GM19239 (cell line): ENCODE data around the gene PSPN.
"Not testable (repeated sequence)": the region's sequence is repeated elsewhere in the genome, so short reads cannot be mapped to it uniquely, and the experiment has no call there.

Experiments used
- DNase-seq: peaks from one replicate; pipeline ENCODE4 v3.0.0; 2011; ENCODE audit warnings: low spot score; ENCODE audit not compliant: insufficient read length
- FAIRE-seq: peaks from 2 replicates; lab custom pipeline; 2011; peaks lifted over from hg19 to GRCh38; lab: Jason Lieb, UNC

The PSPN gene

DNA sequence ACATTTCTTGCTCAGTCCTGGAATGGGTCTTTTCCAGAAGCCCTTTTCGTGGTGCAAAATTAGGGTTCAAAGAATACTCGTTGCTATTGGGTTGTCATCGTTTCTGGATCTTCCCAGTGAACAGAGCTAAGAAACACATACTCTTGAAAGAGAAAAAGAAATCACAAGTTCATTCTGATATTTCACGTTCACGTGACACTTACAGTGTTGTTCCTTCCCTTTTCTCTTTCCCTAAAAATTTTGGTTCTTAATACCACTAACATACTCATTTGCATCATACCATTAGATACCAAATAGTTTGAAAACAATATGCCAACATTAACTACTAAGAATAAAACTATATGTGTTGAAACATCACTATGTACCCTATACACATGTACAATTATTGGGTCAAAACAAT lies 30.7 kb upstream of the PSPN start:
- DNase-seq, result no peak
- FAIRE-seq, result no peak

DNA sequence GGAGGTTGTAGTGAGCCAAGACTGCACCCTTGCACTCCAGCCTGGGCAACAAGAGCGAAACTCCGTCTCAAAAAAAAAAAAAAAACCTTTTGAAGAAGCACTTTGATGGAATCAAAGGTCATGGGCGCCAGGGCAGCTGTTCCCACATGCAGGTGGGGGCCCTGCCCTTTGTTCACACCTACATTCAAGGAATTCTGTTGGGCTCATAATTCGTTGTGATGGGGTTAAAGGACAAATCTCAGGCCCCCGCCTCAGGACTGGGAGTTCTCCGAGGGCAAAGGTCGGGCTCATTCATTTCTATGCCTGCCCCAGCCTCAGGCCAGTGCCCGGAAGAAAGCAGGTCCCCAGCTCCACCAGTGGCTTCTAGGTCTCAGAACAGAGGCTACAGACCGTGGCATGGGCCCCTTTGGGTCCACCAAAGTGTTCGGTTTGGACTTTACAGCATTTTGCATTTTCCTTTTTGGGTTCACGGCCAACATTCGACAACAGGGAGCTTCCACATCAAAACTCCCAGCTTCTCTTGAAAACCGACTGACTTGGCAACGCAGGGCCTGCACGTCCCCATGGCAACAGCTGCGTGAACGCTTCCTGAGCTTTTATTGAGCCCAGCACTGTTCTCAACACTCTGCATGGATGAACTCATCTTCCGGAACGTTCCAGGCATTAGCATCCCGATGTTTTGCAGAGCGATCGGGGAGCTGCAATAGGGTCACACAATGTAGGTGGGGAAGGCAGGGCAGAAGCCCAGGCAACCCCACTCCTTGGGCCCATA lies 27.3 kb upstream of the PSPN start:
- no peak for DNase-seq
- no peak for FAIRE-seq

DNA sequence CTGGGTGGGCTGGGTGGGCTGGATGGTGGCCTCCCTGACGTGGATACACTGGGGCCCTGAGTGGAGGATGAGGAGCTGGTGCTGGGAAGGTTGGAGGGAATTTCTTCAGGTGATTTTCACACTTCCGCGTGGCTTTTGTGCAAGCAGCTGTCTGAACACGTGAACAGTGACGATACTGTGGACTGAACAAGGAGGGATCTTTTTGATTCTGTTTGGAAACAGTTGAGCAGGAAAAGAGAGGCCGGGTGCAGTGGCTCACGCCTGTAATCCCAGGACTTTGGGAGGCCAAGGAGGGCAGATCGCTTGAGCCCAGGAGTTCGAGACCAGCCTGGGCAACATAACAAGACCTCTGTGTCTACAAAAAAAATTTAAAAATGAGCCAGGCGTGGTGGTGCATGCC lies 26.3 kb upstream of the PSPN start:
- no peak for FAIRE-seq
- no peak for DNase-seq

DNA sequence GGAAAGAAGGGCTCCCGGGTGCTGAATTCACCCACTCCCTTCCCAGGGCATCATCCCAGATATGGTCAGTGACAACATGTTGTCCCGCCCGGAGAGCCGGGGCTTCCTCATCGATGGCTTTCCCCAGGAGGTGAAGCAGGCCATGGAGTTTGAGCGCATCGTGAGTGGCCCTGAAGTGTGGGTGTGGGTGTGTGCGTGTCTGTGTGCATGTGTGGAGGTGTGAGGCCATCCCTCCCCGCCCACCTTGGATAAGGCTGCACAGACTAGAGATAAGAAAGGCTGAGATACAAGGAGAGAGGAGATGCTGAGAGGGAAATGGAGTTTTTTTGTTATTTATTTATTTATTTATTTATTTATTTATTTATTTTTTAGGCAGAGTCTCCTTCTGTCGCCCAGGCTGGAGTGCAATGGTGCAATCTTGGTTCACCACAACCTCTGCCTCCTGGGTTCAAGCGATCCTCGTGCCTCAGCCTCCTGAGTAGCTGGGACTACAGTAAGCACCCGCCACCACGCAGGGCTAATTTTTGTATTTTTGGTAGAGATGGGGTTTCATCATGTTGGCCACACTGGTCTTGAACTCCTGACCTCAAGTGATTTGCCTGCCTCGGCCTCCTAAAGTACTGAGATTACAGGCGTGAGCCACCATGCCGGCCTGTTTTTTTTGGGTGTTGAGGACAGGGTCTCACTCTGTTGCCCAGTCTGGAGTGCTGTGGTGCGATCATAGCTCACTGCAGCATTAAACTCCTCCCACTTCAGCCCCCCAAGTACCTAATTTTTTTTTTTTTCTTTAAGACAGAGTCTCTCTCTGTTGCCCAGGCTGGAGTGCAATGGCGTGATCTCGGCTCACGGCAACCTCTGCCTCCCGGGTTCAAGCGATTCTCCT lies 24.6 kb upstream of the PSPN start:
- FAIRE-seq, result not testable (repeated sequence)

DNA sequence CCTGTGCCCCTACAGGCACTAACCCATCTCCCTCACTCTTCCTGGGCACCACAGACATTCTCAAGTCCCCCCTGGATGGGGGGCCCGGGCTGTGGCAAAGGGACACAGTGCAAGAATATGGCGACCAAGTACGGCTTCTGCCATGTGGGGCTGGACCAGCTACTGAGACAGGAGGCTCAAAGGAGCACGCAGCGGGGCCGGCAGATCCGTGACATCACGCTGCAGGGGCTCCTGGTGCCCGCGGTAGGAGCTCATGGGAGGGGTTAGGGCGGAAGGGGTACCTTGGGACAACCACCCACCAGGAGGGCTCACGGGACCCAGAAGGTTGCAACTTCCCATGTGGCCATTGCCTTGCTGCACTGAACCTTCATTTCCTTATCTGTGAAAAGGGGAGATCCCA lies 20.6 kb upstream of the PSPN start:
- no peak for FAIRE-seq
- no peak for DNase-seq

More for the DNA sequence above, 24.6 kb upstream of the PSPN start:
- DNase-seq, result not testable (repeated sequence)

DNA sequence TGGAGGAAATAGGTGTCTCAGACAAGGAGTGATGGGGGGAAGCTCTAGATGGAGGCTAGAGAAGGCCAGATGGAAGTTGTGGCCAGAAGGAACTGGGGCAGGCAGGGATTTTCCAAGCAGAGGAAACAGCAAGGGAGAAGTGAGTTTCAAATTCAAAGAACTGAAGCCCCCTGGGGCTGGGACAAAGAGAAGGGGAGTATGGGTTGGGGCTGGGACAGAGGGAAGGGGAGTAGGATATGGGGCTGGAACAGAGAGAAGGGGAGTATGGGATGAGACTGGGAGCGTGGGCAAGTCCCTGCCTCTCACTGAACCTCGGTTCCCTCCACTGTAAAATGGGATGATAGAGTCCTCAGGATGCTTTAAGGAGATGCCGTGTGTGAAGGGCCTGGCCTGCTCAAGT lies 19.1 kb upstream of the PSPN start:
- FAIRE-seq, result no peak

DNA sequence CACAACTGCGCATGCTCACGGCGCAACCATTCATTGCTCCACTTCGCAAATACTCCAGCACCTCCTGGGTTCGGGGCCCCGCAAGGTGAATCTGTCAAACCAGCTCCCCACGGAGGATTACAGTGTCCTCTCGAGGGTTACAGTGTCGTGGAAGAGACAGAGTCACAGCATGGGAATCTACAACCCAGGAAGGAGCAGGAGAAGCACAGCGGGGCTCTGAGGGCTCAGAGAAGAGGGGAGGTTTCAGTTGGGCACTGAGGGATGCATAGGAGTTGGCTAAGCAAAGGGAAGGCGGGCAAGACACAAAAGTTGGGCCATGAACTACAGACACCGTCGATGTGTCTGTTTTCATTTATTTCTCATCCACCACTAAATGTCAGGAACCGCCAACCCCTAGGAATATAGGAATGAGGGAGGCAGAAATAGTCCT lies 18.3 kb upstream of the PSPN start:
- FAIRE-seq (no peak), DNase-seq (no peak)

More for the DNA sequence above, 19.1 kb upstream of the PSPN start:
- no peak for DNase-seq

DNA sequence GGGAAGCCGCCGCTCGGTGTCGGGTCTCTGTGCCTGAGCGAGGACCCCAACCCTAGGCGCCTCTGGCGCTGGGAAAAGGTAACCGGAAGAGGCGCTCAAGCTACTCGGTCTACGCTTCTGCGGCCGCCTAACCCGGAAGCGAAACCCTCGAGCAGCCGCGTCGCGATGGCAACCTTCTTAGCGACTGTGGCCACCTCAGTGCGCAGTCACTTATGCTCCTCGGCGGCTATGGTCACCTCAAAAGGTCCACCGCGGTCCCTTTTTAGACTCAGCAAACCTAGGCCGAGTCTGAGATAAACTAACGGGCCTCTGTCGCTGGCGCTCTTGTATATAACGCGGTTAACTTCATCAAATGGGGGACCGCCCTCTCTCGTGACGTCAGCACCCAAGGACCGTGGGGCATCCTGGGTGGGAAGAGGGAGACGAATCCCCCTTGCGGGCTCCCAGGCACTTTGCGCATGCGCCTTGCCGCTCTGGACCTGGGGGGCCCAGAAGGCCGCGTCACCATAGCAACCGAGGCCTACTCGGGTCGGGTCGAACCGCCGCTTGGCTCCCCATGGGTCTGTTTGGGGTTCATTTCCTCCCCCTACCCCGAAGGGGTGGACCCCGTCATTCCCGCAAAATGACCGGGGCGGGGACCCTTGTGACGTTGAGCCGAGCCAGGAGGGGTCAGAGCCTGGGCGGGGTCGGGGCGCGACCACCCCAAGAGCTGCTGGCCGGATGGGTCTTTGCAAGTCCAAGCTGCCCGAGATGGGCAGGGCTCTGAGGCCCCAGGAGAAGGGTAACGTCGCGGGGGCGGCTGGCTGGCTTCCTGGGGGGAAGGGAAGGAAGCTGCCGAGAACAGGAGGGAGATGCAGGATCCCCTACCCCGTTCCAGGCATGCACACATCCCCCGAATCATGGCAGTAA lies 17.6 kb upstream of the PSPN start, which contains the start of gene GTF2F1:
TSS of gene GTF2F1 (minus strand) at position 91 of the 909 bp plus-strand sequence. CDS start 169 bp downstream, outside the sequence.
- DNase-seq, result peak; percentile 92
- FAIRE-seq, result peak; percentile 98

DNA sequence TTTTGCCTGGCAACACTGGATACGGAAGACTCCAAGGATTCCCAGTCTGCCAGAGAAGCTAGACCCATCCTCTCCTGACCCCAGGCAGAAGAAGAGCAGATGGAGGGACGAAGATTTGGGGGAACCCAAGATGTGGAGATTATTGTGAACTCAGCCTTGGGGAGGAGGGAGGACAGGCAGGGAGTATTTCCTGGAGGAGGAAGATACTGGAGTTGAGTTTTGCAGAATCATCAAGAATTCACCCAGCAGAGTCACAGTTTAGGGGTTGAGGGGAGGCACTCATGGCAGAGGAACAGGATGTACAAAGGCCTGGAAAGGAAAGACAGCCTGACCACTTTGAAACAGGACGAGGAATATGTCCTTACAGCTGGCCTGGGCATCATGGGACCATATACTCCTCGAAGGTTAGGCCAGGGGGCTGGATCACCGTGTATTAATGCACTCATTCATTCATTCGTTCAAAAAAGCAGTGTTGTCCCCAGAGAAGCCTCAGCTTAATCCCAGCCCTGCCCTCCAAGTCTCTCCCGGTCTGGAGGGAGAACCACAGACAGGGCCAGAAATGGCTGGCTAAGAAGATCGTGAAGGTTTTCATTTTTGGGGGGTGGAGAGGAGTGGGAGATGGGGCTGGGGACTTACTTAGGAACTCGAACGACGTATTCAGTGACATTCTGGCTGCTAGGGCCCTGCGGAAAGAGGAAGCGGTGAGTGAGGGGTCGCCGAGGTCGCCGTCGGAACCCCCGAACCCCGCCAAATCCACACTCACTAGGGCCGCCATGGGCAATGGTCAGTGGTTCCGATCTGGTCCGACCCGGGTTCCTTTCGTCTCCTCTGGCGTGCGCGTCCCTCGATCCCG lies 16.7 kb upstream of the PSPN start:
- DNase-seq, result no peak
- peak; percentile 23 for FAIRE-seq

DNA sequence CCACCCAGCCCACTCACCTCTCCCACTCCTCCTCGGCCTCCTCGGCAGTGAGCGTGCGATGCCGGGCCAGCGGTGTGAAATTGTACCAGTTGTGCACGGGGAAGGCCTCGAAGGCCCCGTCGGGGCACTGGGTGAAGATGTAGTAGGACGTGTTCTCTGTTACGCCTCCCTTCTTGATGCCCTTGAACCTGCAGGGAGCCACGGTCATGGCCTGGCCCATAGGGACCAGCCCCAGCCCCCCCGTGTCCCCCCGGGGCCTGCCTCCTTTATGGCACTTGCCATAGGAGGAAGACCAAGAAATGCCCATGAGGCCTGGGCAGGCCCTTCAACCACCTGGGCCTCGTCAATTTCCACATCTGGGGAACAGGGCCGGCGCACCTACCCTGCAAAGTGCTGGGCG lies 11.6 kb upstream of the PSPN start:
- DNase-seq (no peak), FAIRE-seq (no peak)

DNA sequence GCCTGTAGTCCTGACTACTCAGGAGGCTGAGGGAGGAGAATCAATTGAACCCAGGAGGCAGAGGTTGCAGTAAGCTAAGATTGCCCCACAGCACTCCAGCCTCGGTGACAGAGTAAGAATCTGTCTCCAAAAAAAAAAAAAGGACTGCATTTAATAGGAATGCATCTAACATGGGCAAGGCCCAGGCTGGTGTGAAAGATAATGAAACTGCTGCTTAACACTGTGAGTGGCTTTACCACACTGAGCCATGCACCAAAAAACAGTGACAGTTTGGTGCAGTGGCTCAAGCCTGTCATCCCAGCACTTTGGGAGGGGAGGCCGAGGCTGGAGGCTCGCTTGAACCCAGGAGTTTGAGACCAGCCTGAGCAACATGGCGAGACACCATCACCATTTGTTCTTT lies 8.6 kb upstream of the PSPN start:
- no peak for DNase-seq

DNA sequence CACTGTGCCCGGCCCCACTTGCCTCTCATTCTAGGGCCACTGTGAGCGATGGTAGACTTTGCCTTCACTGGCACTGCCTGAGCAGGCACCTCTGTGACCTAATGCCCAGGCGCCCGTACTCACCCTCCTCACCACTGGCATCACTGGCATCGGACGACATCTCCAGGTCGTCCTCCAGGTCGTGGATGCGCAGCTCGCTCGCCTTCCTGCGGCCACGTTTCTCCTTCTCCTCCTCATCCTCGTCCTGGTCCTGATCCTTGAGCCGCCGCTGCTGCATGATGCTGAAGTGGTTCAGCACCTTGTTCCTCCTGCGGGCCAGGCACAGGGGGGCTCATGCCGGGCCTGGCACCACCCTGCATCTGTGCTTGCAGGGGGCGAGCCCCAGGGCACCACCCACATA lies 7.5 kb upstream of the PSPN start:
- DNase-seq, result no peak
- FAIRE-seq, result no peak

More for the DNA sequence above, 8.6 kb upstream of the PSPN start:
- FAIRE-seq, result no peak

DNA sequence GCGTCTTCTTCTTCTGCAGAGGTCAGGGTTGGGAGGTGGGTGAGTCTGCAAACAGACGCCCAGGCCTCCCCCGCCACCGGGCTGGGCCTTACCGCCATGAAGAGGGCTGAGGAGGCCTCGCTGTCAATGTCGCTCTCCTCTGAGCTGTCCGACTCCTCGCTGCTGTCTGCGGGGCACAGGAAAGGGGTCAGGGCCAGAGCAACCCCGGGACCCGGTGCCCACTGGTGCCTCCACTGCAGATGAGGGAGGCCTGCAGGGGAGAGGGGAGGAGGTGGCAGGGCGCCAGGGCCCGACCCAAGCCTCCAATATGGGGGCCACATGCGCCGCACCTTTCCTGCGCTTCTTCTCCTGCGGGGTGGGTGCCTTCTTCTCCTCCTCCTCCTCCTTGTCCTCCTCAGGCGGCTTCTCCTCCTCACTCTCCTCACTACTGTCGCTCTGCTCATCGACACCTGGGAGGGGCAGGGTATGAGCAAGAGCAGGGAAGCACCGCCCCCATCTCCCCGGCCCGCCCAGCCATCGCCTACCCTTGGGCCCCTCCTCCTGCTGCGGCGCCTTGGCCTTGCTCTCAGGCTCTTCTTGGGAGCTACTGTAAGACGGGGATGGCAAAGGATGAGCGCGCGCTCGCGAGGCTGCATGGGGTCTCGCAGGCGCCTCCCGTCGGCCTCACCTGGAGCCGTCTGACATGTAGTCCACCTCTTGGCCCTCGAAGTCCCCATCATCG lies 5.5 kb upstream of the PSPN start:
- DNase-seq (no peak), FAIRE-seq (no peak)

DNA sequence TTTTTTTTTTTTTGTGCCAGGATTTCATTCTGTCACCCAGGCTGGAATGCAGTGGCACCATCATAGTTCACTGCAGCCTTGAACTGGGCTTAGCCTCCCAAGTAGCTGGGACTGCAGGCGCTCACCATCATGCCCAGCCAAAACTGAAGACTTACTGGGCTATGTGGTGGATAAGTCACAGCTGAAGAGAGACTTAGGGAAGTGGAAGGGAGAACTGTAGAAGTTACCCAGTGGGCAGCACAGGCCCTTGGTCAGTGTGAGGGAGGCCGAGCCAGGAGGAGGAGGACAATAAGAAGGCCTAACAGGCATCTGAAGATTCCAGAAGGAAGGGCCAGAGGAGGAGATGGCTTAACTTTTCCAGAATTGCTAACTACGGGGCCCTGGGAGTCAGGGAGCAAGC lies 4.0 kb upstream of the PSPN start:
- FAIRE-seq (no peak), DNase-seq (no peak)

DNA sequence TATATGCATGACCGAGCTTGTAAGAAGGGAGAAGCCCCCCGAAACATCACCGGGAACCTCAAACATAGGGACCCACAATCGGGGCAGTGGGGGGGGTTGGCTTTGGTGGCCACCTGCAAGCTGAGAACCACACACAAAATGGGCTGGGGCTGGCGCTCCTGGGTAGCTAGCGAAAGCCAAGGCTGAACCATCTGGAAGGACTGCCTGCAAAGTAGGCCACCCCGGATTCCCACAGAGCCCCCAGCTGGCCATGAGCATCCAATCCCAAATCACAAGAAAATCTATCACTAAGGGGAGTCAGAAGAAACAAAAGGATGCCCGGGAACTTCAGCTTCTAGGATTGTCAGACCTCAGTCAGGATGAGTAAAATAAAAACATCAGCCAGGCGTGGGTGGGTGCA lies 2.8 kb upstream of the PSPN start:
- no peak for FAIRE-seq
- DNase-seq, result no peak

DNA sequence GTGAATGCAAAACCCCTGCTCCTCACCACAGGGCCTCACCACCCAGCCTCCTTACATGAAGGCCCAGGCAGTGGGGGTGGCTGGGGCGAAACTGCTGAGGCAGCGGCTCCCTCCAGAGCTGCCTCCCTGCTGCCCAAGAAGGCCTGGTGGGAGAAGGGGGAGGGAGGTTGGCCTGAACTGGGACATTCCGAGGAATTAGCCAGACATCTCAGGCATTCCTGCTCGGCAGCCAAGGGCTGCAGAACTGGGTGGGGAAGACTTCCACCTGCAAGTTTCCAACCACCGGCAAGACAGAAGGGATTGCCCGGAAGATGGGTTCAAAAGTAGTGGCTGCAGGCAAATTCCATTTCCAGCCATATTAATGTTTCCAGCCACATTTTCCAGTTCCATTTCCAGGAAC lies 2.3 kb upstream of the PSPN start:
- DNase-seq (no peak), FAIRE-seq (no peak)

DNA sequence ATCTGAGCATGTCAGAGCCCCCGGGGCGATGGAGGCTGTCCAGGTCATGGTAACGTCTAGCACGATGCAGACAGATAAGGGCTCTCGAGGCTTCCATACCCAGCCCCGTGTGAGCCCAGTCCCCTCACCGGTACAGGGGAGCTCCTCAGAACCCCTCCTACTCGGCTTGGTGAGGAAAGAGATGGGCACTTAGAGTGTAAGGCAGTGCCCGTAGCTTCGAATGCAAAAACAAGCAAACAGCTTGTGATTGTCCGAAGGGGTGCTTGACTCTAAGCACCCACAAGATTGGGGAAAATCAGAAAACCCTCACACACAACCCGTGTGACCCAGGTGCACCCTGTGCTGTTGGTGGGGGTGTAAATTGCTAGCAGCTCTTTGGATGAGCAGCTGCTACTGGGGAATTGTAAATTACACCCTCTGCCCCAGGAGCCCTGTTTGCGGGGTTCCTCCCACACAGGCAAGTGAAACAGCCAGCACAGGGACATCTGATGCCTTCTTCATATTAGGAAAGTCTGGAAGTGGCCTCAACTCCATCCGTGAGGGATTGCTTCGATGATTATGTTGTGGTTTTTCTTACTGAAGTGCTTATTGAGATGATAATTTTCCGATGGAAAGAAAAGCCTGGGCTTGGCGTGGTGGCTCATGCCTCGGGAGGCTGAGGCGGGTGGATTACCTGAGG lies 918 bp upstream of the PSPN start:
- no peak for DNase-seq
- no peak for FAIRE-seq

DNA sequence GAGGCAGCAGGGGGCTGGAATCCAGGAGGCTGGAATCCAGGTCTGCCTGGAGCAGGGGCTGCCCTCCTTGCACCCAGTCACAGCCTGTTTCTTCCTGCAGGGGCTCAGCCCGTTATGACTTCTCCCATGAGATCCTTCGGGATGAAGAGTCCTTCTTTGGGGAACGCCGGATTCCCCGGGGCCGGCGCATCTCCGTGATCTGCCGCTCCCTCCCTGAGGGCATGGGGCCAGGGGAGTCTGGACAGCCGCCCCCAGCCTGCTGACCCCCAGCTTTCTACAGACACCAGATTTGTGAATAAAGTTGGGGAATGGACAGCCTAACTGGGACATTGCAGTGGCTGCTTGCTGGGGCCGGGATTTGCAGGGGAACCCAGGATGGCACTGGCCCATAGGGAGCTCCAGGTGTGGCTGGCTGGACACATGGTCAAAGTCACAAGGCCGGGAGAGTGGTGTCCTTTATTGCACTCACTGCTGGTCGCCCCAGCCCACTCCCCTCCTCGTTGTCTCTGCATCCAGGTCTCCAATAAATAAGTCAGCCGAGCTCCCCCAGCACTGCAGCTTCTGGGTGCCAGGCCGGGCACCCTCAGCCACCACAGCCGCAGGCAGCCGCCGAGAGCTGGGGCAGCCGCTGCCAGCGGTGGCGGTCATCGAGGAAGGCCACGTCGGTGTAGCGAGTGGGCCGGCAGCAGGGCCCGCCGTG lies 872 bp downstream of the PSPN start:
- FAIRE-seq (no peak), DNase-seq (no peak)
